Mesendoderm (in vitro differentiated cells): ENCODE measurements around the gene ARL15.

ENCODE experiments used
- DNase-seq: peaks from one replicate; pipeline ENCODE4 v3.0.0; 2013
- H2AK5ac ChIP-seq: 2 replicates; pipeline ENCODE4 v1.6.1; 2013; ENCODE audit warnings: low read length, inconsistent platforms
- H2BK120ac ChIP-seq: 2 replicates; pipeline ENCODE4 v1.6.1; 2013; ENCODE audit warnings: low read depth, mild to moderate bottlenecking, low read length, moderate library complexity, mixed read lengths
- H2BK15ac ChIP-seq: replicated peaks from 2 replicates; pipeline ENCODE4 v1.6.1; 2013; ENCODE audit warnings: low read depth, mild to moderate bottlenecking, moderate library complexity
- H2BK5ac ChIP-seq: 2 replicates; pipeline ENCODE4 v1.6.1; 2013; ENCODE audit warnings: low read length, inconsistent platforms
- H3K18ac ChIP-seq: 2 replicates; pipeline ENCODE4 v1.6.1; 2013; ENCODE audit warnings: mild to moderate bottlenecking, low read length, mixed read lengths
- H3K23ac ChIP-seq: one replicate; pipeline ENCODE4 v1.6.1; 2013; ENCODE audit warnings: low read length
- H3K27ac ChIP-seq: 2 replicates; pipeline ENCODE4 v1.5.1; 2013; ENCODE audit warnings: low read depth, mild to moderate bottlenecking, inconsistent platforms, low read length, moderate library complexity
- H3K27me3 ChIP-seq: 2 replicates; pipeline ENCODE4 v1.6.1; 2013; ENCODE audit warnings: low read length, control low read depth, mild to moderate bottlenecking, inconsistent platforms; ENCODE audit not compliant: insufficient read depth, poor library complexity
- H3K36me3 ChIP-seq: 2 replicates; pipeline ENCODE4 v1.6.1; 2013; ENCODE audit warnings: low read length, inconsistent platforms; ENCODE audit not compliant: control insufficient read depth, insufficient read depth
- H3K4ac ChIP-seq: one replicate; pipeline ENCODE4 v1.6.1; 2013; ENCODE audit warnings: low read depth, mild to moderate bottlenecking, low read length, moderate library complexity
- H3K4me1 ChIP-seq: 2 replicates; pipeline ENCODE4 v1.6.1; 2013; ENCODE audit warnings: low read depth, low read length, inconsistent platforms; ENCODE audit not compliant: control insufficient read depth
- H3K4me2 ChIP-seq: 2 replicates; pipeline ENCODE4 v1.6.1; 2013; ENCODE audit warnings: low read length
- H3K4me3 ChIP-seq: 2 replicates; pipeline ENCODE4 v1.5.1; 2013; ENCODE audit warnings: mild to moderate bottlenecking, low read length
- H3K56ac ChIP-seq: one replicate; pipeline ENCODE4 v1.6.1; 2013; ENCODE audit warnings: low read length
- H3K79me1 ChIP-seq: 2 replicates; pipeline ENCODE4 v1.6.1; 2013; ENCODE audit warnings: low read length, inconsistent platforms
- H3K79me2 ChIP-seq: 2 replicates; pipeline ENCODE4 v1.6.1; 2013; ENCODE audit warnings: mild to moderate bottlenecking, low read length; ENCODE audit not compliant: control insufficient read depth, insufficient read depth
- H3K9ac ChIP-seq: 2 replicates; pipeline ENCODE4 v1.6.1; 2013; ENCODE audit warnings: low read length, inconsistent platforms
- H4K5ac ChIP-seq: one replicate; pipeline ENCODE4 v1.6.1; 2013; ENCODE audit warnings: low read length
- H4K8ac ChIP-seq: one replicate; pipeline ENCODE4 v1.6.1; 2013; ENCODE audit warnings: low read depth, mild to moderate bottlenecking, control low read depth, low read length, moderate library complexity
- WGBS: extraction: QIAGEN DNeasy Blood & Tissue Kit; methylation state at CpG from one replicate; pipeline ENCODE4 v1.1.7; 2013; ENCODE audit warnings: low lambda C conversion rate, missing lambda C conversion rate; ENCODE audit not compliant: insufficient coverage; ENCODE audit errors: extremely low coverage; 5-methylcytosine and 5-hydroxymethylcytosine counted together

The ARL15 gene

GRCh38 chr5:54242297-54242696, 68.1 kb downstream of the ARL15 start:
- peaks cover 4% of the 10 kb centered on the region for H3K79me1 ChIP-seq
- no peak overlapping the region for H3K18ac ChIP-seq
- no peaks in the 10 kb centered on the region for H3K79me2 ChIP-seq
- H2BK15ac ChIP-seq = no peak overlapping the region
- H2AK5ac ChIP-seq = no peak overlapping the region
- H3K36me3 ChIP-seq = no peaks in the 10 kb centered on the region
- H4K5ac ChIP-seq = no peak overlapping the region
- H3K9ac ChIP-seq = no peak overlapping the region
- no peaks in the 10 kb centered on the region for H3K4me1 ChIP-seq
- H4K8ac ChIP-seq = no peak overlapping the region
- H2BK120ac ChIP-seq = no peak overlapping the region
- H3K23ac ChIP-seq = no peak overlapping the region
- H2BK5ac ChIP-seq = no peak overlapping the region
- DNase-seq = no peak
- H3K27ac ChIP-seq = no peak overlapping the region
- no CpG with 5 or more reads among the region's 5 CpGs for WGBS
- no peak overlapping the region for H3K56ac ChIP-seq
- H3K4me2 ChIP-seq = no peak overlapping the region
- H3K4ac ChIP-seq = no peak overlapping the region
- H3K4me3 ChIP-seq = no peak overlapping the region
- H3K27me3 ChIP-seq = no peaks in the 10 kb centered on the region

DNA sequence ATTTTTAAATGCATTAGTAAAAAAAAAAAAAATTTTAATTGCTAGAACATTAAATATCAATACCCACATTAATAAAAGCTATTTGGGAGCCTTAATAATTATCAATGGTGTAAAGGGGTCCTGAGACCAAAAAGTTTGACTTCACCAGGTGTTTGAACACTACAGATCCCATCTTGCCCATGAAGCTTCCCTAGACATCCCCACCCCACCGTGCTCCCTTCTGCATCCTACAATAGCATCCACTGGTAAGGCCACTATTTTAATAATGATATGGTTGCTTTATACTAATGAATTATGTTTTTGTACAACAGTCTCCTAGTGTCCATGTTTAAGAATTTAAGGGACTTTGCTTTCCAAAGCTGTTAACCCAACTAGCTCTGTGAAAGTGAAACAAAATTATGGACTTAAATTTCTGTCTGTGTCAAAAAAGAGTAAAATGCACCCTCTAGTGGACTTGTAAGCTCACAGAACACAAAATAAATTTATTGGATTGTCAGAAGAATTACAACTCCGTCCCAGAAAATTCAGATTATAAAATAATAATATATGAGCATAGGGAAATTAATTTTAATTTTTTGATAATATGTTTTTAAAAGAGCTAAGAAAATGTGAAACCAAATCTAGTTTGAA, 76.0 kb downstream of the ARL15 start:
- Histone ChIP-seq H3K4me1 (no peaks in the 10 kb centered on the region), H3K23ac (no peak overlapping the region), H3K18ac (no peak overlapping the region), H3K27me3 (no peaks in the 10 kb centered on the region), H3K4ac (no peak overlapping the region), H2BK120ac (no peak overlapping the region), H3K9ac (no peak overlapping the region), H3K79me2 (no peaks in the 10 kb centered on the region), H3K4me3 (no peak overlapping the region), H4K5ac (no peak overlapping the region), H3K56ac (no peak overlapping the region), H3K36me3 (no peaks in the 10 kb centered on the region), H2BK5ac (no peak overlapping the region), H3K27ac (no peak overlapping the region), H3K79me1 (no peaks in the 10 kb centered on the region), H2AK5ac (no peak overlapping the region), H4K8ac (no peak overlapping the region), H3K4me2 (no peak overlapping the region), H2BK15ac (no peak overlapping the region)
- peak; percentile 34 for DNase-seq
- WGBS = no CpG with 5 or more reads among the region's 2 CpGs

DNA sequence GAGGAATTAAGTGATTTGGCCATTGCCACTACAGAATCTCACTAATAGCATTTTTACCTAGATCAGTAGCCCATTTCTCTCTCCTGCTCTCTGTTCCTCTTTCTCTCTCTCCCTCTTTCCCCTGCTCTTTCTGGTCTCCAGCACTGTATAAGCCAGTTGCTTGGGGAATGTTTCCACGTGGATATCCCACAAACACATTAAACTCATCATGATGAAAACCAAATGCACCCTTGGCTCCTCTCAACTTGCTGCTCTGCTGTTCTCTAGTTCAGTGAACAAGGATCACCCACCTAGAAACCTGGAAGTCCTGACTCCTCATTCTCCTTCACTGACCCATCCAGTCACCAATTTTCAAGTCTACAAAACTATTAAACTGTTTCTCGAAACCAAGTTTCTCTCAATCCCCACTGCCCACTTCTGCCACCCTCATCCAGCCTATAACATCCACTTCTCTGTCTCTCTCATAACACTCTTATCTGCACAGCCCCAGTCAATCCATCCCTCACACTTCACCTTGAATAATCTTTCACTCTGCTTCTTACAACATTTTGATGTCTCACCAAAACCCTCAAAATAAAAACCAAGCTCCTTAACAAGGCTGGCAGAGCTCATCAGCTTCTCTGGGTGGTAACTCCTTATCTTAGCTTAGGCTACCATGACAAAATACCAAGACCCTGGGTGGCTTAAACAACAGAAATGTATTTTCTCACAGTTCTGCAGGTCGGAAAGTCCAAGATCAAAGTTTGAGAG, 79.3 kb downstream of the ARL15 start:
- no peaks in the 10 kb centered on the region for H3K79me2 ChIP-seq
- H2BK15ac ChIP-seq = no peak overlapping the region
- no peak overlapping the region for H2BK120ac ChIP-seq
- H3K4me2 ChIP-seq = no peak overlapping the region
- no peak overlapping the region for H2AK5ac ChIP-seq
- H3K18ac ChIP-seq = no peak overlapping the region
- no CpG with 5 or more reads among the region's 3 CpGs for WGBS
- H3K9ac ChIP-seq = no peak overlapping the region
- H4K8ac ChIP-seq = no peak overlapping the region
- H3K27me3 ChIP-seq = no peaks in the 10 kb centered on the region
- no peak overlapping the region for H4K5ac ChIP-seq
- H3K56ac ChIP-seq = no peak overlapping the region
- peaks cover 3% of the 10 kb centered on the region for H3K79me1 ChIP-seq
- no peak for DNase-seq
- H3K4me1 ChIP-seq = no peaks in the 10 kb centered on the region
- H3K4ac ChIP-seq = no peak overlapping the region
- H3K27ac ChIP-seq = no peak overlapping the region
- no peak overlapping the region for H2BK5ac ChIP-seq
- no peak overlapping the region for H3K4me3 ChIP-seq
- no peak overlapping the region for H3K23ac ChIP-seq
- H3K36me3 ChIP-seq = no peaks in the 10 kb centered on the region

DNA sequence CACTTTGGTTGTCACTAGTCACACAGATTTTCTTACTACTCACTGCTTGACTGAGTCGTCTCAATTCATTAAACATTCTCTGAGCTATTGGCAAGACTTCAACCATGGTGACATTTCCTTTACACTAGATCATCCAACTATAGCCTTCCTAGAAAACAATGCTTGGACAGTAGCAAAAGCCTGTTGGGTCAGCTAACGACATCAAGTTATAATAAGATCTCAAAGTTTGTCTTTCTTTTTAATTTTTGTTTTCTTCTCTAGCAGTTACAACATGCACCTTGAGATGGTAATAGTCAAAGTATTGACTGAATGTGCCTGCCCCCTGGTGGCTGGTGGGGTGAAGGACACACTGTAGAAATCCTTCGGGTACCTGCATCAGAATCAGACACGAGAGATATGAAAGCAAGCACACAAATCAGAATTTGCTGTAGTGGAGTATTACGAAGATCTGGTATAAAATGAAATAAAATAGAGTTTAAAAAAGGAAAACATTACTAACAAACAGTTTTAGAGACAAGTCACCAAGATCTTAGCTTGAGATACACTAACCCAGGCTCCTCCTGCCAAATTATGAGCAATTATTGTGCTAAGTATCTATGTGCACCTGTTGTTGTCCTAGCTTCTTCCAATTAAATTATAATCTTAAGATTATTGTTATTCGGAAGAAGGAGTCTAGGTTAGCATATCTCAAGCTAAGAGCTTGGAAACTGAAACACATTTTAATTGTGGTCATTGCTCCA, 81.2 kb downstream of the ARL15 start:
- no peak overlapping the region for H3K56ac ChIP-seq
- H3K4me1 ChIP-seq = no peaks in the 10 kb centered on the region
- no peak overlapping the region for H4K8ac ChIP-seq
- peak; percentile 61 for DNase-seq
- no peak overlapping the region for H3K4me2 ChIP-seq
- H4K5ac ChIP-seq = no peak overlapping the region
- no peak overlapping the region for H3K27ac ChIP-seq
- H3K18ac ChIP-seq = no peak overlapping the region
- H3K23ac ChIP-seq = no peak overlapping the region
- no peak overlapping the region for H2AK5ac ChIP-seq
- no peak overlapping the region for H2BK5ac ChIP-seq
- no peak overlapping the region for H3K4me3 ChIP-seq
- WGBS = no CpG with 5 or more reads among the region's 6 CpGs
- H2BK15ac ChIP-seq = no peak overlapping the region
- H3K9ac ChIP-seq = no peak overlapping the region
- H3K79me2 ChIP-seq = no peaks in the 10 kb centered on the region
- H3K27me3 ChIP-seq = no peaks in the 10 kb centered on the region
- no peak overlapping the region for H3K4ac ChIP-seq
- H3K36me3 ChIP-seq = no peaks in the 10 kb centered on the region
- H2BK120ac ChIP-seq = no peak overlapping the region
- peaks cover 3% of the 10 kb centered on the region for H3K79me1 ChIP-seq

DNA sequence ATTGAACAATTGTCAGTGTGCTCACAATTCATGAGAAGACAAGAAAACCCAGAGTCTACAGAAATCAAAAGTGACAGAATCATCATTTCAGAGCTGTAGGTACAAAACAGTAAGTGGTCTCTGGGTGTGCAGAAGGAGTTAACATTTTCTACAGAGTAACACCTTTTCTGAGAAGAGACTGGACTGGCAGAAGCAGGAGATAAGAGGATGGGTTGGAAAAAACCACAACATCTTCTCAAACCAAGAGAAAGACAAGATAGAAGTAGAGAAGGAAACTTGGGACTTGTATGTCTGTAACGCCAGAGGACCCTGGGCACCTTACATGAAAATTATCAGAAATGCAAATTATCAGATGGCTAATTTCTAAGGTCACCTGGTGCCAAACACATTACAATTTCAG, 82.6 kb downstream of the ARL15 start:
- no peak overlapping the region for H2AK5ac ChIP-seq

More for the DNA sequence above, 82.6 kb downstream of the ARL15 start:
- Histone ChIP-seq H3K56ac (no peak overlapping the region), H3K4ac (no peak overlapping the region), H3K4me1 (no peaks in the 10 kb centered on the region), H3K23ac (no peak overlapping the region), H3K4me3 (no peak overlapping the region), H3K18ac (no peak overlapping the region), H3K79me2 (no peaks in the 10 kb centered on the region), H2BK15ac (no peak overlapping the region), H3K79me1 (peaks cover 3% of the 10 kb centered on the region), H3K9ac (no peak overlapping the region), H3K4me2 (no peak overlapping the region), H3K27ac (no peak overlapping the region), H4K8ac (no peak overlapping the region), H2BK120ac (no peak overlapping the region), H4K5ac (no peak overlapping the region), H3K27me3 (no peaks in the 10 kb centered on the region), H3K36me3 (no peaks in the 10 kb centered on the region), H2BK5ac (no peak overlapping the region)
- no peak for DNase-seq
- no CpG with 5 or more reads among the region's 1 CpG for WGBS
